ENCODE results near the gene RASD2.

The RASD2 gene

GRCh38 chr22:35519306-35520000 is 21.2 kb upstream of the RASD2 start:
- DNase-seq = no peak

GRCh38 chr22:35521358-35522224 is 19.0 kb upstream of the RASD2 start:
- no peak for DNase-seq

GRCh38 chr22:35522225-35523149 is 18.1 kb upstream of the RASD2 start:
- no peak for DNase-seq

- DNase-seq = no peak
These were observed 17.3 kb upstream of the RASD2 start for GRCh38 chr22:35523167-35523947.

- DNase-seq = no peak
These were observed 15.5 kb upstream of the RASD2 start for GRCh38 chr22:35524966-35525686.

GRCh38 chr22:35525687-35526332 is 14.8 kb upstream of the RASD2 start:
- DNase-seq = no peak

GRCh38 chr22:35526333-35526979 is 14.2 kb upstream of the RASD2 start:
- DNase-seq = no peak

GRCh38 chr22:35528927-35529326 is 11.7 kb upstream of the RASD2 start:
- no peak for DNase-seq

GRCh38 chr22:35530700-35531099 is 9.9 kb upstream of the RASD2 start:
- no peak for DNase-seq

- no peak for DNase-seq
These were observed 9.4 kb upstream of the RASD2 start for GRCh38 chr22:35531202-35531601.

GRCh38 chr22:35531676-35532075 is 9.0 kb upstream of the RASD2 start:
- DNase-seq = no peak

- no peak for DNase-seq
These were observed 7.1 kb upstream of the RASD2 start for GRCh38 chr22:35533365-35534029.

GRCh38 chr22:35534091-35534490 is 6.5 kb upstream of the RASD2 start:
- no peak for DNase-seq

- no peak for DNase-seq
These were observed 3.4 kb upstream of the RASD2 start for GRCh38 chr22:35537232-35537631.

GRCh38 chr22:35538801-35539321 is 1.8 kb upstream of the RASD2 start:
- DNase-seq = no peak

- no peak for DNase-seq
These were observed 1.1 kb upstream of the RASD2 start for GRCh38 chr22:35539487-35539886.

GRCh38 chr22:35539910-35540594 is 579 bp upstream of the RASD2 start:
- no peak for DNase-seq

GRCh38 chr22:35541254-35541748 is 670 bp downstream of the RASD2 start:
- DNase-seq = no peak
